GM10266 (cell line): ENCODE data around the gene DNMT1.
A peak's percentile ranks its signal among the peaks of the same experiment; 100 is the strongest.

Experiments
- DNase-seq: peaks from one replicate; pipeline ENCODE4 v3.0.0; 2012; ENCODE audit errors: extremely low spot score
- CTCF ChIP-seq: IDR thresholded peaks from 2 replicates; pipeline ENCODE4 v1.5.1; 2012; ENCODE audit warnings: mild to moderate bottlenecking, low read depth; ENCODE audit not compliant: control insufficient read depth, insufficient read depth; ENCODE audit errors: missing control alignments

The DNMT1 gene

GRCh38 chr19:10104130-10104513, 90.6 kb downstream of the DNMT1 start:
- no peak for TF ChIP-seq CTCF
- DNase-seq, result no peak

- TF ChIP-seq CTCF, result no peak
- peak; percentile 76 for DNase-seq
These were observed 91.9 kb downstream of the DNMT1 start for GRCh38 chr19:10102787-10103236.

GRCh38 chr19:10100163-10100785, 94.5 kb downstream of the DNMT1 start:
- TF ChIP-seq CTCF, result no peak
- DNase-seq, result no peak

- no peak for DNase-seq
- TF ChIP-seq CTCF, result no peak
These were observed 98.2 kb downstream of the DNMT1 start for GRCh38 chr19:10096615-10096963.

GRCh38 chr19:10095948-10096614, 98.7 kb downstream of the DNMT1 start:
- peak; percentile 99 for DNase-seq
- no peak for TF ChIP-seq CTCF

GRCh38 chr19:10095622-10095947, 99.2 kb downstream of the DNMT1 start:
- no peak for TF ChIP-seq CTCF

More at GRCh38 chr19:10095622-10095947, 99.2 kb downstream of the DNMT1 start:
- no peak for DNase-seq
